DND-41 (cell line): ENCODE data around the gene C1R.

ENCODE experiments used
- EZH2 ChIP-seq: IDR thresholded peaks from 3 replicates; pipeline ENCODE4 v1.6.1; 2012; ENCODE audit warnings: borderline replicate concordance, low read depth, mild to moderate bottlenecking, moderate library complexity, low read length, inconsistent platforms; ENCODE audit not compliant: severe bottlenecking
- TF ChIP-seq, protein P1 (sequence below): IDR thresholded peaks from 2 replicates; pipeline ENCODE4 v1.5.1; 2012; ENCODE audit warnings: borderline replicate concordance, low read length, moderate library complexity, mild to moderate bottlenecking; ENCODE audit not compliant: poor library complexity, severe bottlenecking; ENCODE audit errors: extremely low read depth

DNA sequence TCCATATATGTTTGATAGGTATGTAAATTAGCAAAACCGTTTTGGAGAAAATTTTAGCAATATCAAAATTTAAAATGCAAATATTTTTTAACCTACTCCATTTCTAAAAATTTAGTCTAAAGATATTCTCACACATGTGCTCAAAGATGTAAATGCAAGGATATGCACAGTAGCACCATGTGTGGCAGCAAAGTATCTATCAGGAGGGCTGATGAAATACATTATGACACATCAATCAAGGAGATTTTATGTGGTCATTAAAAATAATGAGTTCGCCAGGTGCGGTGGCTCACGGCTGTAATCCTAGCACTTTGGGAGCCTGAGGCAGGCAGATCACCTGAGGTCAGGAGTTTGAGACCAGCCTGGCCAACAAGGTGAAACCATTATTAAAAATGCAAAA lies 8.0 kb upstream of the C1R start:
- TF ChIP-seq, protein P1, sequence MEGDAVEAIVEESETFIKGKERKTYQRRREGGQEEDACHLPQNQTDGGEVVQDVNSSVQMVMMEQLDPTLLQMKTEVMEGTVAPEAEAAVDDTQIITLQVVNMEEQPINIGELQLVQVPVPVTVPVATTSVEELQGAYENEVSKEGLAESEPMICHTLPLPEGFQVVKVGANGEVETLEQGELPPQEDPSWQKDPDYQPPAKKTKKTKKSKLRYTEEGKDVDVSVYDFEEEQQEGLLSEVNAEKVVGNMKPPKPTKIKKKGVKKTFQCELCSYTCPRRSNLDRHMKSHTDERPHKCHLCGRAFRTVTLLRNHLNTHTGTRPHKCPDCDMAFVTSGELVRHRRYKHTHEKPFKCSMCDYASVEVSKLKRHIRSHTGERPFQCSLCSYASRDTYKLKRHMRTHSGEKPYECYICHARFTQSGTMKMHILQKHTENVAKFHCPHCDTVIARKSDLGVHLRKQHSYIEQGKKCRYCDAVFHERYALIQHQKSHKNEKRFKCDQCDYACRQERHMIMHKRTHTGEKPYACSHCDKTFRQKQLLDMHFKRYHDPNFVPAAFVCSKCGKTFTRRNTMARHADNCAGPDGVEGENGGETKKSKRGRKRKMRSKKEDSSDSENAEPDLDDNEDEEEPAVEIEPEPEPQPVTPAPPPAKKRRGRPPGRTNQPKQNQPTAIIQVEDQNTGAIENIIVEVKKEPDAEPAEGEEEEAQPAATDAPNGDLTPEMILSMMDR: no peak
- no peak for TF ChIP-seq EZH2
